GM19397 (cell line): ENCODE measurements around the gene TBC1D16.

Source experiments
- ATAC-seq: cut with Tn5 transposase; IDR thresholded peaks from one replicate; pipeline ENCODE4 v1.9.1; 2021; ENCODE audit warnings: mild to moderate bottlenecking, moderate library complexity; ENCODE audit not compliant: unreplicated experiment

The TBC1D16 gene

DNA sequence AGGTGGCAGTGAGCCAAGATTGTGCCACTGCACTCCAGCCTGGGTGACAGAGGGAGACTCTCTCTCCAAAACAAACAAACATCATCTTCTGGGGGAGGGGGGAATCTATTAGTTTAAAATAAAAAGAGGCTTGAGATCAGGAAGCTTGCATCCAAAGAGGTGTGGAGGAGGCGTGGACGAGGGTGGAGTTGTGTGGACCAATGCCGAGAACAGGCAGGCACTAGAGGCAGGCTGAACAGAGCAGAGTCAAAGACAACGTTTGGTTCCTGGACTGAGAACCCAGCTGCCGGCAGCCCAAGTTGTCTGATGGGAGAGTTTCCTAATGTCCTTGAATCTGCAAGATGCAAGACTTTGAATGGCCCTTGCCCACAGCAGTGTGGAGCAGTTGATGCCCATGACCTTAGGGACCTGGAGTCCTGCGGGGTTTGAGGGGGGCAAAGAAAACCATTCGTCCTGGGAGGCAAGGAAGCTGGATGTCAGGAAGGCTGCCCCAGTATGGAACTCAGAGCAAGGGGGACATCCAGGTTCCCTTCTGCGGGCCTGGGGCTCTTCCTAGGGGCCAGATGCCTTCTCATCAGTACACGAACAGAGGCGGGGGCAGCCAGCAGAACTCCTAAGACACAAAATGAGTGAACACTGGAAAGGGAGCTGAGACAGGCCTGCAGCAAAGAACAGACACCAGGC, 9.2 kb downstream of the TBC1D16 start:
- no peak for ATAC-seq

- ATAC-seq: no peak
These were observed 9.9 kb downstream of the TBC1D16 start for GRCh38 chr17:80025796-80026195.

- ATAC-seq: no peak
These were observed 10.5 kb downstream of the TBC1D16 start for GRCh38 chr17:80025140-80025539.

GRCh38 chr17:80024206-80024972, 11.3 kb downstream of the TBC1D16 start:
- no peak for ATAC-seq

DNA sequence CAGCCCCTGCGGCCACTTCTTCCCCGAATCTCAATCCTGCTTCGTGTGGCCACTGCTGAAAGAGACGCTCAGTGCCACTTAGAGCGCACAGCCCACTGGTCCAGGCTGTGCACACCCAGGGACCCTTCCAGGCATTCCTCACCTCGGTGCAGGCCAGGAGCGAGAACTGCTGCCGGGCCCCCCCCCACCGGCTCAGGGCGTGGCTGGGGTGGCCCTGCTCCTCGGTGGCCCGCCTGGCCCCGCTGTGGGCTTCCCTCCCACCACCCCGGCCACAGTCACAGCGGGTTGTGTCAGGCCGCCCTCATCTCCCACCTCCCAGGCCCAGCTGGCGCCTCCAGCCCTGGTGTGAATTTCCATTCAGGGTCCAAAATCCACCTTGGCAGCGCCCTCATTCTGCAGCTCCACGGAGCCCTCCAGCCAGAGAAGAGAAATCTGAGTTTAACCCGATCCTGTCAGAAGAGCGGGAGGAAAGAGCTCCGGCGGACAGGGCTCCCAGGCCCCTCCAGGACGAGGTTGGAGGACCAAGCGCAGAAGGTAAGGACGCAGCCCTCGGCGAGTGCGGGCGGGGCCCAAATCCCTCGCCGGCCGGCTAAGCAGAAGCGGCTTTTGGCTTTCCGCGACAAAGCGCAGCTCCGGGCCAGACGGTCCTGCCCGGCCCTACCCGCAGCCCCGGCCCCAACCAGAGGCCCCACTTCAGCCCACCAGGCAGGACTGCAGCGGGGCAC, 12.0 kb downstream of the TBC1D16 start:
- no peak for ATAC-seq

DNA sequence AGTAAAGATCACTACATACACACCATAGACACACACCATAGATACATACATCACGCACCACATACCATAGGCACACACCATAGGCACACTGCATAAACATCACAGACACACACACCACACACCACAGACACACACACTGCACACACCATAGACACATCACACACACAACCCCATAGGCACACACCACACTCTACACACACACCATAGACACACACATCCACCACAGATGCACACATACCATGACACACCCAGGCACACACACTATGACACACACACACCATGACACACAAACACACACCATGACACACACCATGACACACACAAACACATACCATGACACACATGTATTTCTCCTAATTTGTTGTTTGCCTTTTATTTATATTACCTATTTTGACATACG, 14.1 kb downstream of the TBC1D16 start:
- no peak for ATAC-seq

- ATAC-seq: no peak
These were observed 16.6 kb downstream of the TBC1D16 start for GRCh38 chr17:80018917-80019651.

- ATAC-seq: no peak
These were observed 18.3 kb downstream of the TBC1D16 start for GRCh38 chr17:80017226-80018010.

GRCh38 chr17:80012765-80013741, 22.6 kb downstream of the TBC1D16 start:
- ATAC-seq: no peak

- no peak for ATAC-seq
These were observed 23.6 kb downstream of the TBC1D16 start for GRCh38 chr17:80011989-80012555.

DNA sequence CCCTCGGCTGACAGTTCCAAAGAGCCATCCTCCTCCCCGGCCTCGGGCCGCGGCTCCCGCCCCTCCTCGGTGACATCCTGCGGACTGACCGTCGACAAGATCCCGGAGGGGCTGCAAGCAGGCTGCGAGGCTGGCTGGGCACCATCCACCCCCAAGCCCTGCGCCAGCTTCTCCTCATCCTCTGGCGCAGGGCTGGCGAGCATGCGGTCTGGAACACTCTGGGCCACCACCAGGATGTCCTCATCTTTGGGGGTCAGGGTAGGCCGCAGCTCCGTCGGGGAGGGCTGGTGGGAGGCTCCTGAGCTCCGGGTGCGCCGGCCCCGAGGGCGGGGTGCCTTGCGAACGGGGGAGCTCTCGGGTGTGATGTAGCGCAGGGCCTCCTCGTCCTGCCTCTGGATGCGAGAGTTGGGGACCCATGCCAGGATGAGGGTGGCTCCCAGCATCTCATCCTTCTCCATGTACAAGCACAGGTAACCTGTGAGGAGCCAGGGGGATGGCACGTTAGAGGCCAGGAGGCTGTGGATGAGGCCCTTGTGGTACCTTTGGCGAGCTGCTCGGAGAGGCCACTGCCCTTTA, 25.3 kb downstream of the TBC1D16 start:
- ATAC-seq: no peak

GRCh38 chr17:80009391-80010282, 26.0 kb downstream of the TBC1D16 start:
- no peak for ATAC-seq

- ATAC-seq: no peak
These were observed 26.8 kb downstream of the TBC1D16 start for GRCh38 chr17:80008848-80009247.

DNA sequence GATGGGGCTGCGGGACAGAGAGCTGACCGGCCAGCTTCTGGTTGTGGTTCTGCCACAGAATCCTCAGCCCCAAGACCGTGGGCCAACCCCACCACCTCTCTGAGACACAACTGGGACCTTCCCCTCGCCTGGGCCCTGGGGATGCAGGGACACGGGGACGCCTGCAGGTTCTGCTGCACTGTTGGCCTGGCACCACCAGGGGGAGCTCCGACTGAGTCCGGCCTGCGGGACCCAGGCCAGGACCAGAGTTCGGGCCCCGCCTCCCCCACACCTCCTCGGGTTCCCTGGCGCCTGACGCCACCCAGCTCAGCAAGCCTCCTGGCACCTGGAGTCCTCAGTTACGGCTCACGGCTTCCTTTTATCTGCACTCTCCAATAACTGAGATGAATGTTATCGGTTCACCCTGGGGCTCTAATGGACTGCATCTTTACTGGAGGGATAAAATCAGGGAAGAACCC, 27.3 kb downstream of the TBC1D16 start:
- no peak for ATAC-seq

- ATAC-seq: no peak
These were observed 27.7 kb downstream of the TBC1D16 start for GRCh38 chr17:80007939-80008338.

DNA sequence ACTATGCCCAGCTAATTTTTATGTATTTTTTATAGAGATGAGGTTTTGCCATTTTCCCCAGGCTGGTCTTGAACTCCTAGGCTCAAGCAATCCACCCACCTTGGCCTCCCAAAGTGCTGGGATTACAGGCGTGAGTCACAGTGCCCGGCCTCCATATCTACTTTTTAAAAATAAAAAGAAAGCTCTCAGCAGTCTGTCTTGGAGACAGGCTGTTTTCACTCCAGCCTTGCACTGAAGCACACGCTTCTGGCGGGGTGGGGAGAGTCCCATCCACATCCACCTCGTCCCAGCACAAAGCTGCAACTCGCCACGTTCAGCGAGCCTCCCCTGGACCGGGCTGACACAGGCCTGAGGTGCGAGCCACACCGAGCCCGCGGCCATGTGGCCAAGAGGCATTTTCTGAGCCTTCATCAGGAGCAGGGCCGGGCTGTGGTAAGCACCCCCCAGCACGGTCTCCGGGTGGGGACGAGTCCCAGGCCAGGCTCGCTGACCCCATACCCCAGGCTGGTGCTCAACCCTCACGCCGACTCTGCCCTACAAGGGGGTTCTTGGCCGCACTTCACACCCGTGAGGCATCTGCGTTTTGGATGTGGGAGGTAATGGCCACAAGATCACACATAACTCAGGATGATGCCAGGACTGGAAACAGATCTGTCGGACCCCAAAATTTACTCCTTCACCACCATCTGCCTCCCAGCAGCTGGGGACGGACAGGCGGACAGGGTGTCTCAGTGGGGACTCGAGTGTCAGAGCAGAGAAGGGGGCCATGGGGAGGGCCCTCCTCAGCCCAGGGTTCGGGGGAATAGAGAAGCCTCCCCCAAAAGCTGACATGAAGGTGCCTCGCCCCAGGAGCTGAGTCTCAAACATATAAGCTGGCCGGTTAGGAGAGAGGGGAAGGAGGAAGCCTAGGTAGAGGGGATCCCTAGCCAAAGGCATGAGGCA, 28.6 kb downstream of the TBC1D16 start:
- no peak for ATAC-seq
